HepG2 (cell line): ENCODE data around the gene TNN. TPM values are rescaled to one million over a fixed set of nuclear protein-coding genes. Genes with fewer than 3 reads are reported as not detected.
A peak's percentile ranks its signal among the peaks of the same experiment; 100 is the strongest.
"Not testable (repeated sequence)": the region's sequence is repeated elsewhere in the genome, so short reads cannot be mapped to it uniquely, and the experiment has no call there.

Experiments used
- ATAC-seq: fragments of 200-7000 bp; cut with Tn5 transposase; 3 replicates; pipeline ENCODE4 v1.9.1; 2020; ENCODE audit warnings: mild to moderate bottlenecking, moderate library complexity
- BruUV-seq: library from RNA; stranded (reverse); fragments of 400-500 nt; replicated peaks from 2 replicates; lab custom pipeline; 2021; lab: Mats Ljungman, UMichigan
- CTCF ChIA-PET: fragments of 300-600 bp; formaldehyde crosslinking; extraction: SDS; loops from one replicate; lab custom pipeline; 2021; ENCODE audit warnings: low total read pairs, inconsistent platforms, low intra/inter-chr PET ratio; lab: Yijun Ruan, JAX
- POLR2A ChIA-PET: fragments of 350-600 bp; sonication (Branson Sonifier 250); formaldehyde crosslinking; loops from one replicate; lab custom pipeline; 2020; ENCODE audit warnings: antibody characterized with exemption, inconsistent platforms; lab: Yijun Ruan, JAX
- DNase-seq: peaks from one replicate; pipeline ENCODE4 v3.0.0-alpha.2; 2015; ENCODE audit warnings: low spot score
- FAIRE-seq: peaks from 3 replicates; lab custom pipeline; 2011; peaks lifted over from hg19 to GRCh38; lab: Jason Lieb, UNC
- H2AFZ ChIP-seq: one replicate; pipeline ENCODE4 v1.6.1; 2011; ENCODE audit warnings: low read length, inconsistent platforms
- H3K27ac ChIP-seq: fragments of 300-600 bp; 3 replicates; pipeline ENCODE4 v1.8.0; 2011; ENCODE audit warnings: mixed run types, mild to moderate bottlenecking, mixed read lengths, low read length, inconsistent platforms; ENCODE audit not compliant: insufficient read depth; ENCODE audit errors: extremely low read length
- H3K27me3 ChIP-seq, 2 experiments: fragments of 200-600 bp in 1 of 2; 2 replicates in 1 of 2; 3 replicates in 1 of 2; pipeline versions ENCODE4 v1.6.0 to v1.8.0; 2011; ENCODE audit warnings: low read length in 2 of 2, mild to moderate bottlenecking in 2 of 2, moderate library complexity in 2 of 2, inconsistent platforms in 1 of 2; ENCODE audit not compliant: insufficient read depth in 2 of 2, control insufficient read depth in 1 of 2
- H3K36me3 ChIP-seq, 2 experiments: fragments of 200-600 bp in 1 of 2; replicated peaks in 1 of 2; 2 replicates in 1 of 2; 3 replicates in 1 of 2; pipeline versions ENCODE4 v1.5.1 to v1.8.0; 2011; ENCODE audit warnings: low read length in 2 of 2, inconsistent platforms in 1 of 2; ENCODE audit not compliant: insufficient read depth in 2 of 2, control insufficient read depth in 1 of 2
- H3K4me1 ChIP-seq: 2 replicates; pipeline ENCODE4 v1.5.1; 2012; ENCODE audit warnings: low read length, inconsistent platforms; ENCODE audit not compliant: insufficient read depth
- H3K4me2 ChIP-seq: 2 replicates; pipeline ENCODE4 v1.6.0; 2011; ENCODE audit warnings: low read depth, low read length, inconsistent platforms
- H3K4me3 ChIP-seq, 3 experiments: fragments of 200-600 bp in 1 of 3; sonication (generic), shearing (Covaris generic) in 1 of 3; replicated peaks in 1 of 3; 2 replicates each; pipeline ENCODE4 v1.5.1; 2011 to 2016; ENCODE audit warnings: low read length in 3 of 3, inconsistent platforms in 2 of 3, low read depth in 2 of 3, mild to moderate bottlenecking in 2 of 3, control low read depth in 1 of 3, mixed read lengths in 1 of 3; ENCODE audit not compliant: insufficient read depth in 1 of 3
- H3K79me2 ChIP-seq: one replicate; pipeline ENCODE4 v1.6.1; 2011; ENCODE audit warnings: low read length, inconsistent platforms; ENCODE audit not compliant: insufficient read depth
- H3K9ac ChIP-seq: 2 replicates; pipeline ENCODE4 v1.6.0; 2011; ENCODE audit warnings: mild to moderate bottlenecking, low read depth, low read length, inconsistent platforms; ENCODE audit not compliant: insufficient read depth
- H3K9me3 ChIP-seq: 2 replicates; pipeline ENCODE4 v1.5.1; 2012; ENCODE audit warnings: mild to moderate bottlenecking, low read length
- H4K20me1 ChIP-seq: 2 replicates; pipeline ENCODE4 v1.6.0; 2011; ENCODE audit warnings: inconsistent platforms, mild to moderate bottlenecking, low read length, moderate library complexity; ENCODE audit not compliant: insufficient read depth
- GTF3A ChIP-seq: sonication (generic); formaldehyde crosslinking; conservative IDR thresholded peaks from 2 replicates; pipeline ENCODE4 v1.4.0; 2020; ENCODE audit warnings: mild to moderate bottlenecking, missing genetic modification reagents
- ZNF792 ChIP-seq: IDR thresholded peaks from 2 replicates; pipeline ENCODE4 v1.6.1; 2016
- WGBS: methylation state at CpG from one replicate; pipeline ENCODE4 v1.1.6; 2017; ENCODE audit warnings: low lambda C conversion rate; 5-methylcytosine and 5-hydroxymethylcytosine counted together
- in situ Hi-C: cut with HindIII; loops from 2 replicates; pipeline ENCODE4 v1.10.0; 2017; ENCODE audit warnings: low pct_unique_long_range_greater_than_20kb; ENCODE audit not compliant: extremely low pct_ligation_motif_present
- intact Hi-C: fragments of 100-400 bp; cut with micrococcal nuclease; formaldehyde crosslinking; loops from one replicate; pipeline ENCODE4 v1.10.0; 2022; ENCODE audit not compliant: unreplicated experiment
- polyA plus RNA-seq, 8 experiments: library from polyadenylated mRNA; depleted of rRNA in 3 of 8; stranded (reverse) in 7 of 8; unstranded in 1 of 8; fragments of >200 nt; fragmentation: Illumina TruSeq in 4 of 8; extraction: Trizol in 4 of 8; gene quantifications; 2 replicates each; pipeline versions ENCODE4 v1.2.1 to v1.2.3, GENCODE V29; 2011 to 2016; ENCODE audit warnings: low read depth in 4 of 8, missing spikeins in 1 of 8, mixed read lengths in 1 of 8; ENCODE audit not compliant: insufficient read depth in 1 of 8
- total RNA-seq, 5 experiments: library from RNA; depleted of rRNA; stranded (reverse); fragments of >200 nt; fragmentation: Illumina TruSeq; extraction: Trizol; gene quantifications; 2 replicates each; pipeline ENCODE4 v1.2.3, GENCODE V29; 2016; ENCODE audit warnings: low read depth in 1 of 5
- TF ChIP-seq, protein P1 (sequence below): sonication (generic); formaldehyde crosslinking; IDR thresholded peaks from 2 replicates; pipeline ENCODE4 v1.4.0; 2020; ENCODE audit warnings: missing genetic modification reagents
- TF ChIP-seq, protein P2 (sequence below): sonication (generic); formaldehyde crosslinking; conservative IDR thresholded peaks from 2 replicates; pipeline ENCODE4 v1.4.0; 2020; ENCODE audit warnings: mild to moderate bottlenecking, missing genetic modification reagents, moderate library complexity

TNN gene
- total and polyA plus RNA-seq, 2 of the 13 experiments (the other 11 are each of a cell fraction or from before 2014, with no cell fraction given): not detected

DNA sequence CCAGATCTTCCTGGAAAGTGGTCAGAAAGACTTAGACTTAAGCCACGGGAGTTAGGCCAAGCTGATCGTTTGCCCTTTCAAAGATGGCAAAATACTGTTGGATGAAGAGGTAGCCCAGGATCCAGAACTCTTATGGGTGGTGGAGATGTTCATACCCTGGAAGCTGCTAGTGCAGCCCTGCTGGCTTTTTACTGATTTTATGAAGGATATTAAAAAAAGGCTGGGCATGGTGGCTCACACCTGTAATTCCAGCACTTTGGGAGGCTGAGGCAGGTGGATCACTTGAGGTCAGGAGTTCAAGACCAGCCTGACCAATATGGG is 43.8 kb upstream of the TNN start:
- 0 out of 2 replicates have a peak, but pooled peaks have one; percentile 2 for TF ChIP-seq ZNF792 (CRISPR knock-in tag)
- TF ChIP-seq, protein P1, sequence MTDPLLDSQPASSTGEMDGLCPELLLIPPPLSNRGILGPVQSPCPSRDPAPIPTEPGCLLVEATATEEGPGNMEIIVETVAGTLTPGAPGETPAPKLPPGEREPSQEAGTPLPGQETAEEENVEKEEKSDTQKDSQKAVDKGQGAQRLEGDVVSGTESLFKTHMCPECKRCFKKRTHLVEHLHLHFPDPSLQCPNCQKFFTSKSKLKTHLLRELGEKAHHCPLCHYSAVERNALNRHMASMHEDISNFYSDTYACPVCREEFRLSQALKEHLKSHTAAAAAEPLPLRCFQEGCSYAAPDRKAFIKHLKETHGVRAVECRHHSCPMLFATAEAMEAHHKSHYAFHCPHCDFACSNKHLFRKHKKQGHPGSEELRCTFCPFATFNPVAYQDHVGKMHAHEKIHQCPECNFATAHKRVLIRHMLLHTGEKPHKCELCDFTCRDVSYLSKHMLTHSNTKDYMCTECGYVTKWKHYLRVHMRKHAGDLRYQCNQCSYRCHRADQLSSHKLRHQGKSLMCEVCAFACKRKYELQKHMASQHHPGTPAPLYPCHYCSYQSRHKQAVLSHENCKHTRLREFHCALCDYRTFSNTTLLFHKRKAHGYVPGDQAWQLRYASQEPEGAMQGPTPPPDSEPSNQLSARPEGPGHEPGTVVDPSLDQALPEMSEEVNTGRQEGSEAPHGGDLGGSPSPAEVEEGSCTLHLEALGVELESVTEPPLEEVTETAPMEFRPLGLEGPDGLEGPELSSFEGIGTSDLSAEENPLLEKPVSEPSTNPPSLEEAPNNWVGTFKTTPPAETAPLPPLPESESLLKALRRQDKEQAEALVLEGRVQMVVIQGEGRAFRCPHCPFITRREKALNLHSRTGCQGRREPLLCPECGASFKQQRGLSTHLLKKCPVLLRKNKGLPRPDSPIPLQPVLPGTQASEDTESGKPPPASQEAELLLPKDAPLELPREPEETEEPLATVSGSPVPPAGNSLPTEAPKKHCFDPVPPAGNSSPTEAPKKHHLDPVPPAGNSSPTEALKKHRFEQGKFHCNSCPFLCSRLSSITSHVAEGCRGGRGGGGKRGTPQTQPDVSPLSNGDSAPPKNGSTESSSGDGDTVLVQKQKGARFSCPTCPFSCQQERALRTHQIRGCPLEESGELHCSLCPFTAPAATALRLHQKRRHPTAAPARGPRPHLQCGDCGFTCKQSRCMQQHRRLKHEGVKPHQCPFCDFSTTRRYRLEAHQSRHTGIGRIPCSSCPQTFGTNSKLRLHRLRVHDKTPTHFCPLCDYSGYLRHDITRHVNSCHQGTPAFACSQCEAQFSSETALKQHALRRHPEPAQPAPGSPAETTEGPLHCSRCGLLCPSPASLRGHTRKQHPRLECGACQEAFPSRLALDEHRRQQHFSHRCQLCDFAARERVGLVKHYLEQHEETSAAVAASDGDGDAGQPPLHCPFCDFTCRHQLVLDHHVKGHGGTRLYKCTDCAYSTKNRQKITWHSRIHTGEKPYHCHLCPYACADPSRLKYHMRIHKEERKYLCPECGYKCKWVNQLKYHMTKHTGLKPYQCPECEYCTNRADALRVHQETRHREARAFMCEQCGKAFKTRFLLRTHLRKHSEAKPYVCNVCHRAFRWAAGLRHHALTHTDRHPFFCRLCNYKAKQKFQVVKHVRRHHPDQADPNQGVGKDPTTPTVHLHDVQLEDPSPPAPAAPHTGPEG (CRISPR knock-in tag): 0 out of 2 replicates have a peak, but pooled peaks have one; percentile 14
- TF ChIP-seq, protein P2, sequence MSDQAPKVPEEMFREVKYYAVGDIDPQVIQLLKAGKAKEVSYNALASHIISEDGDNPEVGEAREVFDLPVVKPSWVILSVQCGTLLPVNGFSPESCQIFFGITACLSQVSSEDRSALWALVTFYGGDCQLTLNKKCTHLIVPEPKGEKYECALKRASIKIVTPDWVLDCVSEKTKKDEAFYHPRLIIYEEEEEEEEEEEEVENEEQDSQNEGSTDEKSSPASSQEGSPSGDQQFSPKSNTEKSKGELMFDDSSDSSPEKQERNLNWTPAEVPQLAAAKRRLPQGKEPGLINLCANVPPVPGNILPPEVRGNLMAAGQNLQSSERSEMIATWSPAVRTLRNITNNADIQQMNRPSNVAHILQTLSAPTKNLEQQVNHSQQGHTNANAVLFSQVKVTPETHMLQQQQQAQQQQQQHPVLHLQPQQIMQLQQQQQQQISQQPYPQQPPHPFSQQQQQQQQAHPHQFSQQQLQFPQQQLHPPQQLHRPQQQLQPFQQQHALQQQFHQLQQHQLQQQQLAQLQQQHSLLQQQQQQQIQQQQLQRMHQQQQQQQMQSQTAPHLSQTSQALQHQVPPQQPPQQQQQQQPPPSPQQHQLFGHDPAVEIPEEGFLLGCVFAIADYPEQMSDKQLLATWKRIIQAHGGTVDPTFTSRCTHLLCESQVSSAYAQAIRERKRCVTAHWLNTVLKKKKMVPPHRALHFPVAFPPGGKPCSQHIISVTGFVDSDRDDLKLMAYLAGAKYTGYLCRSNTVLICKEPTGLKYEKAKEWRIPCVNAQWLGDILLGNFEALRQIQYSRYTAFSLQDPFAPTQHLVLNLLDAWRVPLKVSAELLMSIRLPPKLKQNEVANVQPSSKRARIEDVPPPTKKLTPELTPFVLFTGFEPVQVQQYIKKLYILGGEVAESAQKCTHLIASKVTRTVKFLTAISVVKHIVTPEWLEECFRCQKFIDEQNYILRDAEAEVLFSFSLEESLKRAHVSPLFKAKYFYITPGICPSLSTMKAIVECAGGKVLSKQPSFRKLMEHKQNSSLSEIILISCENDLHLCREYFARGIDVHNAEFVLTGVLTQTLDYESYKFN (CRISPR knock-in tag): 0 out of 2 replicates have a peak, but pooled peaks have one; percentile 7
- TF ChIP-seq GTF3A (CRISPR knock-in tag): 0 out of 2 replicates have a peak, but pooled peaks have one; percentile 66
- in situ Hi-C loops: loop anchor here (10.0 kb wide), 1 partner anchor 301 kb away; no protein-coding TSS in a partner anchor
- ATAC-seq, H3K27me3 ChIP-seq, H4K20me1 ChIP-seq, CTCF ChIA-PET, DNase-seq, FAIRE-seq, intact Hi-C loops, H3K9me3 ChIP-seq, H3K36me3 ChIP-seq: not testable (repeated sequence)
- 45% methylated on average over 2 of the region's 2 CpGs for WGBS
- Histone ChIP-seq H3K79me2 (peaks cover 25% of the 10 kb centered on the region), H3K4me2 (peak overlapping the region; percentile 88), H2AFZ (peak overlapping the region; percentile 94), H3K4me1 (peaks cover 20% of the 10 kb centered on the region), H3K27ac (peak overlapping the region; percentile 90), H3K9ac (peak overlapping the region; percentile 98), H3K4me3 (peak overlapping the region; percentile 40 to 99 (median 99))
- BruUV-seq: TSS peak; percentile 99
- POLR2A ChIA-PET: interaction anchor here (0.9 to 3.9 kb wide), 9 partner anchors 9 to 1156 kb away, joined by 3 to 124 read pairs (median 5); partner anchors contain the start of genes CACYBP, GAS5 and ZBTB37
